HG02798 (cell line): ENCODE results near the gene SDC1.
A peak's percentile ranks its signal among the peaks of the same experiment; 100 is the strongest.

Experiments used
- ATAC-seq: cut with Tn5 transposase; IDR thresholded peaks from one replicate; pipeline ENCODE4 v1.9.1; 2021; ENCODE audit warnings: mild to moderate bottlenecking; ENCODE audit not compliant: unreplicated experiment, poor library complexity

The SDC1 gene

DNA sequence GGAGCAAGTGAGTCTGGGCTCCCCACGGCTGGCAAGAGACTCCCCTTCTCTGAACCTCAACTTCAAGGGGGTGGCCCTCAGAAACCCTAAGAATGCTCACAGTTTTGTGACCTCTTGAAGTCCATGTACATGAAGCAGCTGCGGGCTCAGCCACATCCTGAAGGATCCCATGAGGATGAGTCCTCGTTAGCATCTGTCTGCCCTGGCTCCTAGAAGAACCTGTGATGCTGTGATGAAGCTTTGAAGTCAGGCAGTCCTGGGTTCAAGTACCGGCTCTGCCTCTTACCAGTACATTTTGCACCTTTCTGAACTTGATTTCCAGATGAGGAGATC is 38.1 kb downstream of the SDC1 start:
- no peak for ATAC-seq

DNA sequence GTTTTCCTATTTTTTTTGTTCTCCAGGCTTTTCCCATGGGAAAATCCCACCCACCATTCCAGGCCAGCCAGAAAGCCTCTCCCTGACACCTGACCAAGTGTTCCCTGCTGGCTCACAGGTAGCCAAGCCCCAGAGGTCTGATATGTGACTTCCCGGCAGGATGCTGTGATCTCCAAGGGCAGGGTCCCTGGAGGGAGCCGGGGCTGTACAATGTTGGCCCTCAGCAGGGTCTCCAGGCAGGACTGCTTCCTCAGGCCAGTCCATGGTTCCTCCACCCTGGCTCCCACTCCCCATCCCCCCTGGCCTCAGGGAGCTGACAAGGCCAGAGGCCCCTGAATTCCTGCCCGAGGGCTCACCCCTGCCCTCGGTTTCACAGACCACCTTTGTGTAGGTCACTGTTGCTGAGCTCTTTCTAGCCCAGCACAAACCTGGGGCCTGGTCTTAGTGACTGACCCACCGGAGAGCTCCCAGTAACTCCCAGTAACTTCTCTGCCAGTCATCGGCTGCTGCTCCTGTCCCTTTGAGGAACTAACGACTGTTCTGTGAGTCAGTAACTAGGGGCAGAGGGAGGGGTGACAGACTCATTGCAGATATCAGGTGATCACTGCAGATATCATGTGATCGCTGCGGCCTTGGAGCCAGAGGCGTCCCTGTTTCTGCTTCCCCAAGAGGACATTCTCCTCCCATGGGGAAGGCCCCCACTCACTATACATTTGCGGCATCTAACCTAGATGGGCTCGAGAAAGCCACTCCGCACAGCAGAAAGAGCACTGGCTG is 38.7 kb downstream of the SDC1 start:
- ATAC-seq: peak; percentile 61

DNA sequence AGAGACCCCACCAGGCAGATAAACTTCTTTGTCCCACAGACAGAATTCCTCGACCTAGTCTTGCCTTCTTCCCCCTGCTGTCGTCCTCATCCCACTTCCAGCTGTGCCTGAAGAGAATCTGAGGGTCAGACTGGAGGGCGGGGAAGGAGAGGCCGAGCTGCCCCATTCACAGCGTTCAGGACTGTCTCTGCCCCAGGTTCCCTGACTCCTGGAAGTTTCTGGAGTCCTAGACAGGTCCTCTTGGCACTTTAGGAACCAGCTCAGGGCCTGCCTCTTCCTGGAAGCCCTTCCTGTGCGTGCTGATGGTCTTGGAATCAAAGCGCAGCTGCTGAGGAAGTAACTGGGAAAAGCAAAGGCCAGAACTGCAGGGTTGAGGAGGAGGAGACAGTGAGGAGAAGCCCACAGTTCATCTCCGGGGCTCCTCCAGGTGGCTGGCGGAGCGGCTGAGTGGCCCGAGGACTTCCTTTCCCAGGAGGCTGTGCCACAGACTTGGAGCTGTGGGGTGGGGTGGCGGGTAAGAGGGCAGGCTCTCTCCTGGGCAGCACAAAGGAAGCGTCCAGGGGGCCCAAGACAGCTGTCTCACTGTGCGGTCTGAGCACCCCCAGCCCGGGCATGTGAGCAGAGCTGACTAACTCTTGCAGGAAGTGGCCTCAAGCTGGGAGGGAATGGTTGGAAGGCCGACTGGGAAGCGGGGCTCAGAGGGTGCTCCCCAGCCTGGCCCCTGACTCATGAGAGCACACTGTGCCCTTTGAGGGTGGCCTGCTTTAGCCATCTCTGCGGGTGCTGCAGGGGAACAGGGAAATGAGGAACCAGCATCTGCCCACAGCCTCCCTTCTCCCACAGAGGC is 39.5 kb downstream of the SDC1 start:
- ATAC-seq: no peak

DNA sequence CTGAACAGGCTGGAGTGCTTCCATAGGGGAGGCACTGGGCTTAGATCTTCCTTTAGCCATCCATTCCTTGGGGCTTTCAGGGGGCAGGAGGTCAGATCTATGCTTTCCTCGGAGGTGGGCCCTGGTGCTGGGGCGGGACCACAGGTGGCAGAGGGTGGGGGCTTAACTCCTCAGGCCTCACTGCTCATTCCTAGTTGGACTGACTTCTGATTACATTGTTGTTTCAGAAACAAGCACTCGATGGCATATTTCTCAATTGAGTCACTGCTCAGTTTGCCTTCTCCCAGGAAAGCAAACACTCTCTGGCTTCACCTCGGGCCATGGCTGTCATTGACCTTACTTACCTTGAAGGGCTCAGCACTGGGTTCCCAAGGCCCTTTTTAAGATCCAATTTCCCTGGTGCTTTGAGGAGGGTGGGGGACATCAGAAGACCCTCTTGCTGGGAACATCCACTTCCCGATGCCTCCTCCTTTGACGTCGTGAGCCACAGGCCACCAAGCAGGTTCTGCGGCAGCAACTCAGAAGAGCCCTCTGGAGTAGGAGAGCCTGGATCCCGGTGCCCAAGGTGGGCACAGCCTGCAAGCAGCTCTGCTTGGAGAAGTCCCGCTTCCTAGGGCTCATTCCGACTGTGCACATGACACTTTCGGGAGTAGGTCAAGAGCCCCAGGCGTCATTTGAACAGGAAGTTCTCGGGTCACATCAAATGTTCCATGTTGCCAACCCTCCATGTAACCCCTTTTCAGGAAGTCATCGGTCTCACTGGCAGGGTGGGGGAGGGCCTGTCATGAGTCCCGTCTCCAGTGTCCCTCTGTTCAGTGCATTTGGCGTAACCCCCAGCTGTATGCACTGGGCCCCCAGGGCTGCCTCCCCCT is 40.6 kb downstream of the SDC1 start:
- no peak for ATAC-seq

DNA sequence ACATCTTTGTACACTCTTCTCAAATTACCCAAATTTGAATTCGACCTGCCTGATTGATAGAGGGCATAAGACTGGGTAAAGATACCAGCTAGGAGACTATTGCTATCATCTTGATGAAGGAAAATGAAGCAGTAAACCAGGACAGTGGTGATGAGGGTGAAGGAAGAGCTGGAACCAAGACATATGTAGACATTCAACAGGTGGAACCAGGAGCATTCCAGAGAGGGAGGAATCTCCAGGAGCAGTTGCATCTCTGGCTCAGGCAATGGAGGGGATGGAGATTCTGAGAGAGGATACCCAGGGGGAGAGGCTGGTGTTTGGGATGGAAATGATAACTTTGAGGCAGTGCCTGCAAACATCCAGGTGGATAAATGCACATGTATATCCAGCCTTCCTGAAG is 41.6 kb downstream of the SDC1 start:
- no peak for ATAC-seq

DNA sequence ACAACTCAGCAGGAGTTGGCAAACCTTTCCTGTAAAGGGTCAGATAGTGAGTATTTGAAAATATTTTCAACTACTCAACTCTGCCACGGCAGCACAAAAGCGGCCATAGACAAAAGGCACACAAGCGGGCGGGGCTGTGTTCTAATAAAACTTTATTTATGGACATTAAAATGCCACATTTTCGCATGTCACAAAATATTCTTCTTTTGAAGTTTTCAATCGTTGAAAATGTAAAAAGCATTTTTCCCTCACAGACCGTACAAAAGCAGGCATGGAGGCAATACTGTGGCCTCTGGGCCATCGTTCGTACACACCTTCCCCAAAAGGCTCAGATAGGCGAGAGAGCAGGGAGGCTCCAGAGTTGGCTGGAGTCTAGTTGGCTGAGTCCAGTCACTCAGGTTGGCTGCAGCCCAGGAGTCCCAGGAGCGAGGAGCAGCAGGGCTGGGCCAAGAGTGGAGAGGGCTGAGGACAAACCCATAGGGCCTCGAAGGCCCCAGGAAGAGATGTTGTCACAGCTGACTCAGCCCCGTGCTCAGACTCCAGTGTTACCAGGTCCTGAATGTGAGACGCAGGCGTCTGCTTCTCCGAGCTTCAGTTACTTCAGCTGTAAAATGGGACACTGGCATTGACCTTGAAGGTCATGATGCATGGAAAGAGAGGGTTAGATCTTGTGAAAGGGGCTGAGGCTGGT is 42.5 kb downstream of the SDC1 start:
- ATAC-seq: no peak

DNA sequence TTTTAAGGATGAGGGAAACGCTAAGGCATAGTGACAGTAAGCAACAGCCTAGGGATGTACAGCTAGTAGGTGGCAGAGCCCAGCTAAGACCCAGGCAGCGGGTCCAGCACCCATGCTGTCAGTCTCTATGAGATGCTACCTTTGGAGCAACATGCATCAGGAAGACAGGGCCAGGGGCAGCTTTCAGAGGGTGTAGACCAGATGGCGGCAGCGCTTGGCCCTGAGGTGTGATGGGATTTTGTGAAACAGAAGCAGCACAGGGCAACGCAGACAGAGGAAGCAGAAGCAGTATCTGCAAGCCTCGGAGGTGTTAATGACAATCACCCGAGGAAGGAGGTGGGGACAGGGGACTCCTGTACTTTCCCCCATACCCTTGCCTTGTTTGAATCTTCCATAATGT is 43.2 kb downstream of the SDC1 start:
- no peak for ATAC-seq

DNA sequence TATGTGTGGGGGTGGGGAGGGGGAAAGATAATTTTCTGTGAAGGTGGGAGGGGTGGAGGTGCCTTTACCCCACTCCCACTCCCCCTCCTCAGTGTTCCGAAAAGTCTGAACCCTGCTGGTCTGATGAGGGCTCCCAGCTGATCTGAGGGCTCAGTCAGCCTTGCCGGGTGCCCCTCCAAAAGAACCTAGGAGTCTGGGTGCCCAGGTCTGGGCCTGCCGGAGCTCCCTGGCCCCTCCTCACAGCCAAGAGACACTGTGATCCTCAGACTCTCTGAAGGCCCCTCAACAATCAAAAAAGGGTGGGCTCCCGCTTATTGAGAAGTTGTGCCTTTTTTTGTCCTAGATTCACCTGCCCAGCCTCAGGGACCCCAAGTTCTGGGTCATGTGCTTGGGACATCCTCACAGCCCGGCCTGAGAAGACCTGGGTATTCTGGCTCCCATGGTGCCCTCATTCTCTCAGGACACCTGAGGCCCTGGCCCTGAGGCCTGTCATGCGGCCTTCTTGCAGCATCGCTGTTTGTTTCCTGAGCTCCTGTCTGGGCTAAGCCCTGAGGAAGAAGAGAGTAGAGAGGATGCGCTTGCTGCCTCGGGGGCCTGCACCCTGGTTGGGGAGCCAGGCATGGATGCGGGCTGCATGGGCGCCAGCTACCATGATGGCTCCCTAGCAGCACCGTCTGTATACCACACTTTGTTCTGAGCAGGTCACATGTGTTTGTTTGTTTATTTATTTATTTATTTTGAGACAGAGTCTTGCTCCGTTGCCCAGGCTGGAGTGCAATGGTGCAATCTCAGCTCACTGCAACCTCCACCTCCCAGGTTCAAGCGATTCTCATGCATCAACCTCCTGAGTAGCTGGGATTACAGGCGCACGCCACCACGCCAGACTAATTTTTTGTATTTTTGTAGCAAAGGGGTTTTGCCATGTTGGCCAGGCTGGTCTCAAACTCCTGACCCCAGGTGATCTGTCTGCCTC is 44.0 kb downstream of the SDC1 start:
- ATAC-seq: no peak

DNA sequence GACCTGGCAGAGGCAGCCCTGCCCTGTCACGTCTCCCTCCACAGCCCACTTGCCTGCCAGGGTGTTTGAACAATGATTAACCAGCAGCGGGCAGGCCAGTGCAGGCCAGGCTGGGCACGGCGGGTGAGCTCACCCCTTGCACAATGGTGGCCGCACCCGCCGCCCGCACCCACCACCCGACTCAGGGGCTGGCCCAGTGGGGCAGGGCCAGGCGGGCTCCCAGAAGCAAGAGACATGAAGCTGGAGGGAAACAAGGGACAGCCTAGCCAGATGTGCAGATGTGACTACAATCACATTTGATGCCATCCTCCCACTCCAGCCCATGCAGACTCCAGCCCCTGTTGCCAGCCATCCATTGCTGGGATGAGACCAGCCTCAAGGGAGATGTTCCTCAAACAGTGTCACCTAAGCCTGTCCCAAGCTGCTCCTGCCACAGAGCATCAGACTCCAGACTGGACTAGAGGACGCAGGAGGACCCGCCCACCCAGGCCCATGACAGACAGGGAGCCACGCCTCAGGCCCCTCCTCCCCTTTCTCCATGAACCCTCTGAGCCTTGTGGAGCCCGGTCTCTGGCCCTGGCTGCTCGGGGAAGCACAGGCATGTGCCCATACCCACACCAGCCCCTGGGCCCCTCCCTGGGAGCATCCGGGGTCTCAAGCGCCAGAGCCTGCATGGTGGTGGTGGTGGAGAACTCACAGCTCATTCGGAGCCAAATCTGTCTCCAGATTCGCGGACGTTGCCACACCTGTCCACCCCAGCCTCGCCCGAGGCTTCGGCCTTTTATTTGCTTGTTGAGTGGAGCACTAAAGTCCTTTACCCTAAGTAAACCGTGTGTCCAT is 45.0 kb downstream of the SDC1 start:
- no peak for ATAC-seq

DNA sequence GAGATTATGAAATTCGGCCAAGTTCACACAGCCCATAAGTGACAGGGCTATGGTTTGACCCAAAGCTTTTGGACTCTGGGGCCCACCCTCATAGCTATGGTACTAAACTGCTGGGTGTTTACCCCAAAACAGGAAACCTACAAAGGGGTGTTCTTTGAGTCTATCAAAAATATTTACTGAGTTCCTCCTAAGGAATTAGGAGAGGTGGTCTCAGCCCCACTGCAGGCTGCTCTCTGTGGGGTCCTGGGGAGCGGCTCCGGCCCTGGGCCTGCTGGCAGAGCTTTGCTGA is 45.5 kb downstream of the SDC1 start:
- ATAC-seq: no peak

DNA sequence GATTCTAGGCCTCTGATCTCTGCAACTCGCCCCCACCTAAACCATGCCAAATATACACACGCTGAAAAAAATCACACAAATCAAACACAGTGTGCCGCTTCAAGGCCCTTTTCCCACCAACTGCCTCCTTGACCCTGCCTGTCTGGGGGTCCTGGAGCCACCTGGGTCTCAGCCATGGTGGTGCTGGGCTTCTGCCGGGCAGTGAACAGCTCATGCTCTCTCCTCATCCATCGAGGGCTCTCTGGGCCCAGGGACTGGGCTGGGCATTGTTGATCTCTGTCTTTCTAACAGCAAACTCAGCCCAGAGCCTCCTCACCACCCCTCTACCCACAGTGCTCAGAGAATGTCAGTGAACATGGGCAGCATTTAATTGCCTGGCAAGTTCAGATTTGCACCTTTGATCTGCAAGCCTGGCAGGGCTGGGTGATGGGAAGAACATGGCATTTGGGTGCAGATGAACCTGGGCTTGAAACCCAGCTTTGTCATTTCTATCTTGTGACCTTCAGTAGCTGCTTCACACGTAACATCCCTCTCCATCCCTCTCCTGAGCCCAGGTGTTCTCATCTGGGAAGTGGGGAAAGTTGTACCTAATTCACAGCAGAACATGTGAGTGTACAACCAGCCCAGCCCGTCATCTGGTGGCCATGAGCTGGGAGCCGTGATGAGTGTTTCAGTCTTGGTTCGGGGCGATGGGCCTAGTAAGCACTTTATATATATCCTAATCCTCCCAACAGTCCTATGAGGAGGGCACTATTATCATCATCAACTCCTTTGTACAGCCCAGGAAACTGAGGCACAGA is 46.1 kb downstream of the SDC1 start:
- no peak for ATAC-seq

DNA sequence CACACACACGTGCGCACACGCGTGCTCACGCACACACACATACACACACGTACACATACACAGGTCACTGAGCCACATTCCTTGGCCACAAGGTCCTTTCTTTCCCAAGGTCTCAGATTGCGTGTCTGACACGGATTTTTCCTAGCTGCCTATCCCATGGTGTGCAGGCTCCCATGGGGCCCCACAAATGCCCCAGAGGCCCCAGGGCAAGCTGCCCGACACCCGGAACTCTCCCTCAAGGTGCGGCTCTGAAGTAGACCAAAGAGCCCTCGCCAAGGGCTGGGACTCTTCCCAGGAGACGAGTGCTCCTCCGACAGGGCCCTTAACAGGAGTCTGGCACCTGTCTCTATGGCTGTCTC is 46.7 kb downstream of the SDC1 start:
- no peak for ATAC-seq

DNA sequence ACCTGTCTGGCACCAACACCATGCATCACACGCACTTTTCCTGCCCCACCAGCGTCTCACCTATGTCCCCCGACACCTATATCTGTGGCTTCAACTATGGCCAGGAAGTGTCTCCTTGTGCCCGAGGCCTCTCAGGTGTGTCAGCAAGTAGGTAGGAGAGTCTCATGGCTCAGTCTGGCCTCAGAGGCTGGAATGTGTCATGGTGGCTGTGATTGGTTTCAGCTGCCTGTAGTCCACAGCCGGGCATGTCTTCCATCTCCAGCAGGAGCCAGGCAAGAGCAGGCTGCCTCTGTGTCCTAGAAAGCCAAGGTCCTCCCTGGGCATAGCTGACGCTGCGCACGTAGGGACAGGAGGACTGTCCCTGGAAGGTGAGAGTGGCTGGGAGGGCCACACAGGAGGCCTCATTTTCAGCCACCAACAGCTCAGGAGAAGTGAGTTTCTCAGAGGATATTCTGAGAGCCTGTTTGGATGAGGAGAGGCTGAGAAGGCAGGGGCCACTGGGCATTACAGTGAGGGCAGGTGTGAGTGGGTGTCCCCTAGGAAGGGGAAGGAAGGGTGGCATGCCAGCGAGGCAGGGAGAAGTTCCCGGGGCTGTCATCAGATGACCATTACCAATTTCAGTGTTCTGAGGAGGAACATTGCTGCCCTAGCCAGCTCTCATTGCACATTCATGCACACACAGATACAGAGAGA is 47.2 kb downstream of the SDC1 start:
- no peak for ATAC-seq

DNA sequence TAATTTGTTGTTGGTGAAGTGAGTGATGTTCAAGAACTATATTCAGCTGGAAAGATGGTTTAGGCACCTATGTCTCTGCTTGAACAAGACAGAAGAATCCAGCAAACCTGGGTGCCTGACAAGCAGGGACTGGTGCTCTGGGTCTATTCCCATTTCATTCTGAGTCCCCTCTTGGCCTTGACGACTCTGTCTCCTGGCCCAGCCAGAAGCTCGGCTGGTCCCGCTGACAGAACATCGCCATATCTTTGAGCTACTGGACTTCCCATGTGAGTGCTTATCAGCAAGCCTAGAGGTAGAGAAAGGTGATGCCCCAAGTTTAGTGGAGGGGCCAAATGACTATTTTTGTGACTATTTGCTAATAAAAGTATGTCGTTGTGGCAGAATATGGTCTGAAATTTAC is 48.2 kb downstream of the SDC1 start:
- ATAC-seq: no peak

DNA sequence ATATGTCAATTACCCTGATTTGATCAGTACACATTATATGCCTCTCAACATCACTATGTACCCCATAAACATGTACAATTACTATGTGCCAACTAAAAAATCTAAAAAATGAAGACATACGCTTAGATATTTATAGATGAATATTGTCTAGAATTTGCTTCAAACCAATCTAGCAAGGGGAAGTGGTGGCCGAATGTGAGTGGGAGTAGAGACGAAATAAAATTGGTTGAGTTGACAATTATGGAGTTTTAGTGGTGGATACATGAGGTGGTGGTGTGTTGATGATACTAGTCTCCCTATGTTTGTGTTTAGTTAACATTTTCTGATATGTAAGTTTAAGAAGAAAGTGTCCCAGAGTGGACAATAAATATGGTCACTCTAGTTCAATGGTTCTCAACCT is 49.0 kb downstream of the SDC1 start:
- no peak for ATAC-seq

DNA sequence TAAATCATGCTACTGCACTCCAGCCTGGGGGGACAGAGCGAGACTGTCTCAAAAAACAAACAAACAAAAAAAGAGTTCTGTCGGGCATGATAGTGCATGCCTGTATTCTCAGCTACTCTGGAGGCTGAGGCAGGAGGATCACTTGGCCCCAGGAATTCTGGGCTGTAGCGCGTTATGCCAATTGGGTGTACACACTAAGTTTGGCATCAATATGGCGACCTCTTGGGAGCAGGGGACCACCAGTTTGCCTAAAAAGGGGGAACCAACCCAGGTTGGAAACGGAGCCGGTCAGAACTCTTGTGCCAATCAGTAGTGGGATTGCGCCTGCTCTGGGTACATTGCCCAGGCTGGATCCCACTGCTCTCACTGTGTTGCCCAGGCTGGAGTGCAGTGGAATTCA is 49.7 kb downstream of the SDC1 start:
- no peak for ATAC-seq

DNA sequence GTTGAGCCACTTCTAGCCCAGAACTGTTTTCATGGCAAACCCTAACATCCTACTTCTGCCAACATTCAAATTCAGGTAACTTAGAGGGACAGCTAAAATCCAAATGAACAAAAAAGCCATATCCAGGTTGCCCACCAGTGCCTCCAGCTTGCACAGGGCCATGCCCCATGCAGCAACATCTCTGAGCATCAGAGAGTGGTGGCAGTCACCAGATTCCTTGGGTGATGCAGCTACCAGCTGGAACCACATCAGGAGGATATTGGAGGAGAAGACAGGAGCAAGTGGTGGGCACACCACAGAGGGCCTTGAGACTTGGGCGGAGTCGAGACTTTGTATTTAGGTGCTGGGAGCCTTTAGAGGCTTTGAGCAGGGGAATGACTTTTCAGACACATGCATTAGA is 50.5 kb downstream of the SDC1 start:
- ATAC-seq: no peak
